GM19328 (cell line): ENCODE results near the gene CREBBP.
"Not testable (repeated sequence)": the region's sequence is repeated elsewhere in the genome, so short reads cannot be mapped to it uniquely, and the experiment has no call there.

Experiments used
- ATAC-seq: cut with Tn5 transposase; IDR thresholded peaks from one replicate; pipeline ENCODE4 v1.9.1; 2021; ENCODE audit warnings: mild to moderate bottlenecking, moderate library complexity; ENCODE audit not compliant: unreplicated experiment

CREBBP gene

DNA sequence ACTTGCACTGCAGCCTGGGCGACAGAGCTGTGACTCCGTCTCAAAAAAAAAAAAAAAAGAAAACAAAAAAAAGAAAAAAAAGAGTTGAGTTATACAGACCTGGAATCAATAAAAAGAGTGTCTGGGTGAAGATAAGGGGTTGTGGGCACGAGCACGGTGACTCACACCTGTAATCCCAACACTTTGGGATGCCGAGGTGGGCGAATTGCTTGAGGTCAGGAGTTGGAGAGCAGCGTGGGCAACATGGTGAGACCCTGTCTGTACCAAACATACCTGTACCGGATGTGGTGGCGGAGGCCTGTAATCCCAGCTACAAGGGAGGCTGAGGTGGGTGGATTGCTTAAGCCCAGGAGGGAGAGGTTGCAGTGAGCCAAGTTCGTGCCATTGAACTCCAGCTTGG is 161.9 kb downstream of the CREBBP start:
- no peak for ATAC-seq

DNA sequence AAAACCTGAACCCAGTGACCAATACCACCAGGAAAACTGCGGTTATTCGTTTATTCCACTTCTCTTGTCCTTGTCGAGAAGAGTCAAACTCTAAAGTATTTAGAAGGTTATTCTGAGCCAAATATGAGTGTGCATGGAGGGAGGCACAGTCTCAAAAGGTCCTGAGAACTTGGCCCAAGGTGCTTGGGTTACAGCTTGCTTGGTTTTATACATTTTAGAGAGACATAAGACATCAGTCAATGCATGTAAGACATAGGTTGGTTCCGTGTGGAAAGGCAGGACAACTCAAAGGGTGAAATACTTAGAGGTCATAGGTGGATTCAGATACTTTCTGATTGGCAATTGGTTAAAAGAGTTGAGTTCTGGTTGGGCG is 162.5 kb downstream of the CREBBP start:
- ATAC-seq, result no peak

DNA sequence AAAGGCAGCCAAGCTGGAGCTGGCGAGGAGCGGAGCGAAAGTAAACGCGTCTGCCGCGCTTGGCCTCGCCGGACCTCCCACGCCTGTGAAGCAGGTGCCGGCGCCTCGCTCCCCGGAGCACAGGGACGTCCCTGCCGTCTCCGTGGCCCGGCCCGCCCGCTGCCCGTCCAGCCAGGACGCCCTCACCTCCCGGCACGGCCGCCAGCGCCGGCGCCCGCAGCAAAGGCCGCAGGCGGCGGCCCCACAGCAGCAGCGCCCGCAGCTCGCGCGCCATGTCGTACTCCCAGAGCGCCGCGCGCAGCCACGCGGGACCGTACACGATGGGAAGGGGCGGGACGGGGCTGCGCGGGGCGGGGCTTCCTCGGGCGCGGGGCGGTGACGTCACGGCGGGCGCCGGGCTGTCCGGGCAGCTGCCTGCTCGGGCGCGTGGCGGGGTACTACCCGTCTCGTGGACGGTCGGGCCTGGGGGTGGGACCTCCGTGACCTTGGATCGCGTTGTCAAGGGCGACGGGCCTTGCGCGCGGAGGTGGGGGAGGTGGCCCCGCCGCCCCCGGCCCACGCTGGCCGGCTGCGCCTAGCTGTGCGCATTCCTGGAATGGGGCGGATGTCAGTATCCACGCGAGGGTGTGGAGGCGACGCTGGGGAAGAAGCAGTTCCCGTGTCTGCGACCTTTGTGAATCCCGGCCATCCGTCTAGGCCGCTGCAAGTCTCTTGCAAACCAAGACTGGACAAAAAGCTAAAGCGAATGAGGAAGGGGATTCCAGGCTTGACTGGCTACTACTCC is 163.1 kb downstream of the CREBBP start, which contains the start of gene TRAP1:
Gene TRAP1 (minus strand): TSS at position 290 of the 784 bp plus-strand sequence. CDS start 16 bp downstream, at position 274.
- ATAC-seq, result peak; percentile 81

DNA sequence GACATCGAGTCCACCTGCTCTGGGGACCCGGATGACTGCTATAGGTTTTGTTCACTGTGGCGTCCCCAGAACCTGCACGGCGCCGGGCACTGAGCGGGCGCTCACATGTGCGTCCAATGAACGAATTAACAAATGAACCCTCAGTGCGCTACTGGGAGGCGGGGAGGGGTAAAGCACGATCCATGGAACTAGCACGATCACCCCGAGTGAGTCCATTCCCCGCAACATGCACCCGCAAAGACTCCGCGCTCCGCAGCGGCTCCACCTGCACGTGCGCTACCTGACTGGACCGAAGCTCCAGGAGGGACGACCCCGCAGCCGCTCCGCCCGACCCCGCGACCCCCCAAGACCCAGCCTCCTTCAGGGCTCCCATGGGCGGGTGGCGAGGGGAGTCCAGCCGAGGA is 163.7 kb downstream of the CREBBP start:
- ATAC-seq, result peak; percentile 15

DNA sequence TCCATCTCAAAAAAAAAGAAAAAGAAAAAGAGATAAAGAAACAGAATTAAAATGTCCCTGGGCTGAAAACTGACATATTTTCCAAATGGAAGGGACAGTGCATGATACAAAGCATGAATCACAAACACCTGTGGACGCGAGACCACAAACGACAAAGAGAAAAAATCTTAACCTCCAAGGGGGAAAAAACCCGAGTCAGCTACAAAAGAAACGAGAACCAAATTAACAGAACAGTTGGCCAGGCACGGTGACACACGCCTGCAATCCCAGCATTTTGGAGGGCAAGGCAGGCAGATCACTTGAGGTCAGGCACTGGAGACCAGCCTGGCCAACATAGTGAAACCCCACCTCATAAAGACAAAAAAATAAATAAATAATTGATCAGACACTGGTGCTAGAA is 165.1 kb downstream of the CREBBP start:
- ATAC-seq, result no peak

DNA sequence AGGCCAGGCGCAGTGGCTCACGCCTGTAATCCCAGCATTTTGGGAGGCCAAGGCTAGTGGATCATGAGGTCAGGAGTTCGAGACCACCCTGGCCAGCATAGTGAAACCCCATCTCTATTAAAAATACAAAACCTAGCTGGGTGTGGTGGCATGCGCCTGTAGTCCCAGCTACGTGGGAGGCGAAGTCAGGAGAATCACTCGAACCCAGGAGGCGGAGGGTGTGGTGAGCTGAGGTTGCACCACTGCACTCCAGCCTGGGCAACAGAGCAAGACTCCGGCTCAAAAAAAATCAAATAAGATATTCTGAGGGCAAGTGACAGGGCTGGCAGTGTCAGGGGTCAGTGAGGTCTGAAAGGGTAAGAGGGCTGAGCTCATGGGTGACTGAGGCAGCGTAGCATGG is 166.1 kb downstream of the CREBBP start:
- ATAC-seq, result not testable (repeated sequence)

DNA sequence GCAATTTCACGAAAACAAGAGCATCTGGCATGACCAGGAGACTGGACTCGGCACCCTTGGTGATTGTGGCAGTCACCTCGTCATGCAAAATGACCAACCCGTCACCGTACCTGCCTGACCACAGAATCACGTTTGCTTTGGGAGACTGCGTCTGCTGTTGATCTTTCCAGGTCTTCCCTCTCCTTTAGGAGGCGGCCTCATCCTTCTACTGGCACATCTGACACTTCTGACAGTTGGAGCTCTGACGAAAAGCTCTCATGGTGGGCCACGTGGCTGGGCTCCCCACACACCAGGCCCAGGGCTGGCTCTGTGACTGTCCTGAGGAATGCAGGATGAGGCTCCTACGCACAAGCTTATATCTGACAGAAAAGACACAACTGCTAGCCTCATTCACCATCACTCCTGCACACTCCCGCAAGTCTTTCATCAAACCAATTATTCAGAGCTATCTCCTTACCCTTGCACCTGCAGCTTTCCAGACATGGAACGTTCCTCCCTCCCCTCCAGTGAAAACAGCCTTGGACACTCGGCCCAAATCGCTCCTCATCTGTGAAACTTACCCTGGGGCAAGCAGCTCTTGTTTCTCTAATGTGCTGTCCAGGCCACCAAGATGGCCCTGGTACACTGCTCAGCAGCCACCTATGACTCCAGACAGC is 166.8 kb downstream of the CREBBP start:
- no peak for ATAC-seq

DNA sequence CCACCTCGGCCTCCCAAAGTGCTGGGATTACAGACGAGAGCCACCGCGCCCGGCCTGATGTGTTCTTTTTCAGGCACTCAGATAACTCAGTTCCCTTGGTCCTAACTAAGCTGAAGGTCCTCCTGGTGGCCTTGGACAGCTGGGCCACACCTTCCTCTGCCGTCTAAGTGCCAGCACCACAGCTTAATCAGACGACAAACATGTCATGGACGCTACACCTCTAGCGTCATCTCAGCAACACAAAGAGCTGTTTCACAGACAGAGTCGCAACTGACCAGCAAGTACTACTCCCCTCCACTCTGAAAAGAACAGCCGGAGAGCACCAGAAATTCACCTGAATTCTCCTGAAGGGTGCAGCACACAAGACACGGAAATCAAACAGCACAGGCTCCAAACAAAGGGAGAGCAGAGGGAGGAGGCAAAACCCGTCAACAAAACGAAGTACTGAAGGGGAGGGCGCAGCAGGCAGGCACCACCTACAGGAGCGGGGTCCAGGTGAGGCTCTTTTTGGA is 167.6 kb downstream of the CREBBP start:
- ATAC-seq, result no peak

DNA sequence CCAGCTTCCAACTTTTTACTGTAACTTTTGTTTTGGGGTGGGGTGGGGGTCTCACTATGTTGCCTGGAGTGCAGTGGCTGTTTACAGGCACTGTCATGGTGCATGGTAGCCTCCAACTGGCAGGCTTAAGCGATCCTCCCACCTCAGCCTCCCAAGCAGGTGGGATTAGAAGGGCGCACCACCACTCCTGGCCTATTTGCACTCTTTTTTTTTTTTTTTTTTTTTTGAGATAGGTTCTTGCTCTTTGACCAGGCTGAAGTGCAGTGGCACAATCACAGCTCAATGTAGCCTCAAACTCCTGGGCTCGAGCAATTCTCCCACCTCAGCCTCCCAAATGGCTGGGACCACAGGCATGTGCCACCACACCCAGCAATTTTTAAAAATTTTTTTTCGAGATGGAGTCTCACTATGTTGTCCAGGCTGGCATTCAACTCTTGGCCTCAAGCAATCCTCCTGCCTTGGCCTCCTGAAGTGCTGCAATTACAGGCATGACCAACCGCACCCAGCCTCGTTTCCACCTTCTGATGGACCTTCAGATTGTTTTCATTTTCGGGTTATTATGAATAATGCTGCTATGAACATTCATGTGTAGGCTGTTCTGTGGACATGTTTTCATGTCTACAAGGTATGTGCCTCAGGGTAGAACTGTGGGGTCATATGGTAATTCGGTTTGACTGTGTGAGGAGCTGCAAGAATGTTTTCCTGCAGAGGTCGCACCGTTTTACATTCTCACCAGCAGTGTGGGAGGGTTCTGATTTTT is 174.1 kb downstream of the CREBBP start:
- no peak for ATAC-seq

DNA sequence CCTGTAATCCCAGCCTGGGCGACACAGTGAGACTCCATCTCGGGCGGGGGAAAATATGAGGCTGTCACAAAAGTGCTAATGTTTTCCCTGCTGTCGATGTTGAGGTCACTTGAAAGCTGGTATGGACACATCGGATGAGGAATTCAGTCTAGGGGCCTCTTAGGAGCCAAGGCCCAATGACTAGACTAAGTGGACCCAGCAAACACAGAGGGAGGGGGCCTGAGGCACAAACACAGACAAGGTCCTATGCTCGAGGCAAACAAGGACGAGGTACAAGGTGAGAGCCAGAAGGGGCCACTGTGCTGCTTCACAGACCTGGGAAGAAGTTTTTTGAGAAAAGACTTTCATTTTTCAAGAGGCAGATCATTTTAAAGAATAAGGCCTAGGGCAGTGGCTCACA is 178.4 kb downstream of the CREBBP start:
- no peak for ATAC-seq

DNA sequence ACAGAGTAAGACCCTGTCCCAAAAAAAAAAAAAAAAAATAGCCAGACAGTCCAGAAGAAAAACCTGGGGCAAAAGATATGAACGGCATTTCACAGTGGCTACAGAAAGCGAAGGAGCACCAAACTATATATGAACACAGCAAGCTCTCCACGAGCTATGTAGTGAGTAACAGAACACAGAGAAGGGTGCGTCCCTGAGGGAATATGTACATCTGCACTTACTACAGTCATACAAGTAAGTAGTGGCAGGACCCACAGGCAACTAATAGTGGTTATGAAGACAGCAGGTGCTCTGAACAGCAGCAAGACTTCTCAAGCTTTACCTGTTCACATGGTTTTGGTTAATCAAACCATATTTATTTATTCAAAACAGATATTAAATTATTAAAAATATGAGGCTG is 179.0 kb downstream of the CREBBP start:
- no peak for ATAC-seq

DNA sequence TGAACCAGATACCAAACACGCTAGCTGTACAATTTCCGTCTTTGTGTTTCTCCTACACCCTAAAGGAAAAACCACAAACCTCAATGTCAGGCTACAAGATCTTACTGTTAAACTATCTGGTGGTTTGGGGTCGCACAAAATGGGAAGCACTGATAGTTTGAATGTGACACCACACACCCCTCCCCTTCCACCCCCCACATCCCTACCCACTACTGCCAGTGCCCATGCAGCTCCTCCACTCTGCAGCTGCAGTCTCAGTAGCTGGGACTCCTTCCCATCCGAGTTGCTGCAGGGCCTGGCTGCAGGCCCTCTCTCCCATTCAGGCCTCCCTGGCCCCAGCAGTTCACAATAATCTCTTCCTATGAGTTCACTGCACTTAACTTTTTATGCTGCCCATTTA is 181.6 kb downstream of the CREBBP start:
- no peak for ATAC-seq

DNA sequence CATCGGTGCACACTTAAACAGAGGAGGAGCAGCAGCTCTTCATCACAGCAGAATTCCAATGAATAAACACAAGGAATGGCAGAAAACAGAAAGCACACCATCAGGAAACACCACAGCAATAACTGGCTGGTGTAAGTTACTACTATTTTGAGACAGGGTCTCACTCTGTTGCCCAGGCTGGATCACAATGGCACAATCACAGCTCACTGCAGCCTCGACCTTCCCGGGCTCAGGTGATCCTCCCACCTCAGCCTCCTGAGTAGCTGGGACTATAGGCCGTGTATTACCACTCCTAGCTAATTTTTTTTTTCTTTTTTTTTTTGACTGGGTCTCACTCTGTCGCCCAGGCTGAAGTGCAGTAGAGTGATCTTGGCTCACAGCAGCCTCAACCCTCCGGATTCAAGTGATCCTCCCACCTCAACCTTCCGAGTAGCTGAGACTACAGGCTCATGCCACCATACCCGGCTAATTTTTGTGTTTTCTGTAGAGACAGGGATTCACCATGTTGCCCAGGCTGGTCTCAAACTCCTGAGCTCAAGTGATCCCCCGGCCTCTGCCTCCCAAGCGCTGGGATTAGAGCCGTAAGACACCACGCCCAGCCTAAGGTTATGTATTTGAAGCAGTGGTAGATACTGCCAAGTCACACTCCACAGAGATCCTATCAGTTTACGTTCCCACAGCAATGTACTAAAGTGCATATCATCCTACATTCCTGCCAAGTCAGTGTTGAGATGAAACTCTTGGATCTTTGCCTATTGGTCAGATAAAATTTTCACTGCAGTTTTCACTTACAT is 183.9 kb downstream of the CREBBP start:
- ATAC-seq, result no peak

DNA sequence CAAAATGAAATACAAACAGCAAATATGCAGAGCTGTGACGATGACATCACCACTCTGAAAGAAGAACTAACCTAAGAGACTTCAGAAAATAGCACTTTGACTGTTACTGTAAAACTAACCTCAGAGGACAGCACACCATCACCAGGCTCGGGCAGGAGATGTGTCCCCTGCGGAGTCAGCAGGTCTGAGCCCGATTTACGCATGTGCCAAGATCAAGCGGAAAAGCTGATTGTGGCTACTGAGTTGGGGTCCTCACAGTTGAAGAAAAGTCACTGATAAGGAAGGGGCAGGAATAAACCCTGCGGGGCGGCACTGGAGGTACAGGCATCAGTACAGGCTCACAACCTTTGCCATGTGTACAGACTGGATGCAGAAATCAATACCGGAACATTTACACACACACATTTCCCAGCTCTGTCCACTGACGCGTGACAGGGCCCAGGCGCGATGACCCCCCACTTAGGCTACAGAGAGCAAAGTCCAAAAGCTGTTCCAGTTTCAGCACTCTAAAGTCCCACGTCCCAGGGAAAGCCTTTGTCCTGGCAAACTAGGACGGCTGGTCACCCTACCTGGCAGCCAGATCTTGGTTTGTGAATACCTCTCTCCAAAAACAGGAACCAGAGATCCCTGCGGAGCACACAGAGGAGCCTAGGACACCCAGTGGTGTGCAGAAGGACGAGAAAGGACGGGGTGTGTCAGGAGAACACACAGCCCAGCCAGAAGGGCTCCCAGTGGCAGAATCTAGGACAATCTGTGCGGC is 184.7 kb downstream of the CREBBP start:
- no peak for ATAC-seq

DNA sequence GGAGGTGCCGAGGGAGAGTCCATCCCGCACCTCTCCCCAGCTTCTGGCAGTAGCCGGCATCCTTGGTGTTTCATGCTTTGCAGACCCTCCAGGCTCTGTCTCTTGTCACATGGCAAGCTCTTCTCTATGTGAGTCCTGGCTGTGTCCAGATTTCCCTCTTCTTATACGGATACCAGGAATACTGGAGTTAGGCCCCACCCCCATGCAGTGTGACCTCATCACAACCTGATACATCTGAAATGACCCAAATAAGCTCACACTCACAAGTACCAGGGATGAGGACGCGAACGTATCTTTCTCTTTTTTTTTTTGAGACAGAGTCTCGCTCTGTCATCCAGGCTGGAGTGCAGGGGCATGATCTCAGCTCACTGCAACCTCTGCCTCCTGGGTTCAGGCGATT is 186.5 kb downstream of the CREBBP start:
- ATAC-seq, result no peak

DNA sequence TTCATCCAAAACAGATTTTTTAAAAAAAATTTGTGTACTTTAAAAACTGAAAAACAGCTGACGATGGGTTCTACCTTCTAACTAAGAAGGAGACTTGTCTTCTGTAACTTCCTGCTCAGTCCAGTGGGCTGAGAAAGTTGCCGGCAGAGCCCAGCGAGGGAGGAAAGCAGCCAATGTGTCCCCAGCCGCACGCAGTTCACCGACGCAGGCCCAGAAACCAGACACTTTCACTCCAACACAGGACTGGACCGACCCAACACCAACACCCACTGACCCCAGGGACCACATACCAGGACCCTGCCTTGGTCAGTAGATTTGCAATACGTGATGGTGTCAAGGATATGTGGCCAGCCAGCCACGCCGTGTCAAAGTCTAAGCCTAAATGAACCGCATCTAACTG is 188.8 kb downstream of the CREBBP start:
- ATAC-seq, result no peak

DNA sequence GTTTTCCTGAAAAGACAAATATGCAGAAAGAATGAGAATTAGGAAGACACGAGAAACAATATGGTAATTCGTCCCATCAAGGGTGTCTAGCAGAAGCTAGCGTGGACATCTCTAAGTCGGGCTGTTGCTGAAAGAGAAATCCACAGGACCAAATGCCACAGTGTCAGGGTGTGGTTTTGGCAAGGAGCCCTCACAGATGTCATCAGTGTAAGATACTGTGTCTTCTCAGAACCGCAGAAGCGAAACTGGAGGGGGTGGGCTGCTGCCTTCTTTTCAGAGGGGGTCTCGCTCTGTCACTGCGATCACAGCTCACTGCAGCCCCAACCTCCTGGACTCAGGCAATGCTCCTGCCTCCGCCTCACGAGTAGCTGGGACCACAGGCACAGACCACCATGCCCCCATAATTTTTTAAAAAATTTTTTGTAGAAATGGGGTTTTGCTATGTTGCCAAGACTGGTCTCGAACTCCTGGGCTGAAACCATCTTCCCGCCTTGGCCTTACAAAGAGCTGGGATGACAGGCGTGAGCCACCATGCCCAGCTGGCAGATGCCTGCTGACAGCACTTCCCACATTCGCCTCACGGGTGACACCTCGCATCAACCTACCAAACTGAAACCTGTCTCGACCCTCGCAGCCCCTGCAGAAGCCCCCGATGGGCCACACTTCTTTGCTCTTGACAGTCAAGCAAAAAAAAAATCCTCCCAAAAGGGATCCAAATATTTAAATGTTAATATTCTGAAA is 189.4 kb downstream of the CREBBP start:
- no peak for ATAC-seq

DNA sequence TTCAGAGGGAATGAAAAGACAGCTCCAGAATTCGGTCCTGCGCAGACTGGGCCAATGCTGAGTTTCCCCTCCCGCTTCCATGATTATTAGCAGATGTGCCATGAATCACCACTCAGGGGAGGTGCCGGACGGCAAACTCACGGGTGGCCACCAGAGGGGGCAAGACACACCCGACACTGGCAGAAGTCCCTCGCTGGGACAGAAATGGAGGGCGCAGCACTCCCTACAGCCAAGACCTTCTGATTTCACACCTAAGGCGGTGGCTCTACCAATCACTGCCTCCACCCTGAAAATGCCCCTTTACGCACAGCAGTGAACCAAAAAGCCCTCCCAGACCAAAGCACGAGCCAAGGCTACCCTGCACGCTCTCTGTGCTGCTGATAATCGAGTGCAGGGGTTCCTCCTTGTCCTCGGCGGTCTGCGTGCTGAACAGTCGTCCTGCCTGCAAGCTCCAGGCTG is 190.0 kb downstream of the CREBBP start:
- no peak for ATAC-seq

DNA sequence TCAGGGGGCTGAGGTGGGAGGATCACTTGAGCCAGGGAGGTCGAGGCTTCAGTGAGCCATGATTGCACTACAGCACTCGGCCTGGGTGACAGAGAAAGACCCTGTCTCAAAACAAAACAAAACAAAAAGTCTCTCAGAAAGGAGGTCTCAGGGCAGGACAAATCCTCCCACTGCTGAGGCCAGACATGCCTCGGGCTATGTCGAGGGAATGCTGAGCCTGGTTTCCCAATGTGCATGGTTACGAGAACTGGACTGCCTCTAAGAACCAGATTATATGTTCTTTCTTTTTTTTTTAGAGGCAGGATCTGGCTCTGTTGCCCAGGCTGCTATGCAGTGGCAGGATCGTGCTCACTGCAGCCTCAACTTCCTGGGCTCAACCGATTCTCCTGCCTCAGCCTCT is 190.8 kb downstream of the CREBBP start:
- no peak for ATAC-seq
